Measurements from ENCODE around the gene NCAPH2. TPM values are rescaled to one million over a fixed set of nuclear protein-coding genes. Genes with fewer than 3 reads are reported as not detected.

NCAPH2 gene
- total and polyA plus RNA-seq, 2 of the 13 experiments (the other 11 are each of a cell fraction or from before 2014, with no cell fraction given) = 28.1 to 64.4 TPM

- peak; percentile 60 for TF ChIP-seq ASH2L (IDR thresholded peaks at IDR 0.05; ENCODE audit: insufficient read length, low read depth, low read length)
- TF ChIP-seq BORCS8-MEF2B (CRISPR knock-in tag; IDR thresholded peaks at IDR 0.05) = no peak; the same call in 1 of the 2 replicates
- TF ChIP-seq RELA (CRISPR knock-in tag; IDR thresholded peaks at IDR 0.05) = no peak
- TF ChIP-seq ZNF550 (CRISPR knock-in tag; IDR thresholded peaks at IDR 0.05; ENCODE audit: borderline replicate concordance) = no peak
- TF ChIP-seq ZNF354B (CRISPR knock-in tag; IDR thresholded peaks at IDR 0.05) = no peak
- no peak for TF ChIP-seq CBFB (CRISPR knock-in tag; IDR thresholded peaks at IDR 0.05)
These were observed 1.2 kb upstream of the NCAPH2 start (continued) for GRCh38 chr22:50506611-50507420.

- BruUV-seq (replicated peaks) = no TSS peak
- ChIA-PET CTCF (ENCODE audit: low intra/inter-chr PET ratio, low total read pairs) (no interaction called here), POLR2A (interaction anchor here (0.7 to 3.9 kb wide), 23 partner anchors 9 to 540 kb away, joined by 3 to 97 read pairs (median 4); partner anchors contain the start of genes ADM2, CHKB, HDAC10 and KLHDC7B)
- in situ Hi-C loops (cut with HindIII; ENCODE audit: extremely low pct_ligation_motif_present, low pct_unique_long_range_greater_than_20kb) = no loop called here
- no peaks in the 10 kb centered on the region for H4K20me1 ChIP-seq (ENCODE audit: insufficient read depth, low read length)
- DNase-seq (ENCODE audit: low spot score) (peak; percentile 56), ATAC-seq (peak; percentile 84), FAIRE-seq (no peak)
- peak within 1 kb of the TSS; percentile 87 for H3K27ac ChIP-seq (ENCODE audit: extremely low read length, insufficient read depth, low read length)
- WGBS (ENCODE audit: low lambda C conversion rate) = 8% methylated on average over 10 of the region's 62 CpGs
- peaks cover 2 to 12% of the 10 kb centered on the region in 2 experiments; a peak in 1 of 5 replicates for H3K36me3 ChIP-seq (replicated peaks in 1 of 2; ENCODE audit: control insufficient read depth in 1 of 2, insufficient read depth in 2 of 2, low read length in 2 of 2)
- peak within 1 kb of the TSS; percentile 90 to 99 (median 93) for H3K4me3 ChIP-seq (replicated peaks in 1 of 3; ENCODE audit: insufficient read depth in 1 of 3, low read depth in 2 of 3, low read length in 3 of 3)
- H3K27me3 ChIP-seq (ENCODE audit: control insufficient read depth in 1 of 2, insufficient read depth in 2 of 2, low read length in 2 of 2) = no peaks in the 10 kb centered on the region; a peak in 1 of 5 replicates
- peaks cover 19% of the 10 kb centered on the region for H3K4me1 ChIP-seq (ENCODE audit: insufficient read depth, low read length)
- no peak within 1 kb of the TSS for H2AFZ ChIP-seq (ENCODE audit: low read length)
- no peaks in the 10 kb centered on the region for H3K9me3 ChIP-seq (ENCODE audit: low read length)
- H3K4me2 ChIP-seq (ENCODE audit: low read depth, low read length) = peak within 1 kb of the TSS; percentile 92
- H3K9ac ChIP-seq (ENCODE audit: insufficient read depth, low read depth, low read length) = peak within 1 kb of the TSS; percentile 90
- intact Hi-C loops (cut with micrococcal nuclease; ENCODE audit: unreplicated experiment) = no loop called here
- H3K79me2 ChIP-seq (ENCODE audit: insufficient read depth, low read length) = peaks cover 37% of the 10 kb centered on the region
- TF ChIP-seq ZNF451 (CRISPR knock-in tag; IDR thresholded peaks at IDR 0.05) (0 out of 2 replicates have a peak, but pooled peaks have one; percentile 39), ZNF792 (CRISPR knock-in tag; IDR thresholded peaks at IDR 0.05) (0 out of 2 replicates have a peak, but pooled peaks have one; percentile 41), HNF1B (CRISPR knock-in tag; IDR thresholded peaks at IDR 0.05) (no peak), E2F1 (CRISPR knock-in tag; IDR thresholded peaks at IDR 0.05) (0 out of 2 replicates have a peak, but pooled peaks have one; percentile 34), SSRP1 (CRISPR knock-in tag; IDR thresholded peaks at IDR 0.05) (no peak), ZBTB37 (CRISPR knock-in tag; IDR thresholded peaks at IDR 0.05) (no peak), ARNT2 (CRISPR knock-in tag; IDR thresholded peaks at IDR 0.05; ENCODE audit: low read depth) (peak; percentile 52; the same call in 1 of the 2 replicates), HNRNPLL (IDR thresholded peaks at IDR 0.05; ENCODE audit: low read depth, low read length, poor library complexity, severe bottlenecking) (peak; percentile 45), PAX8 (CRISPR knock-in tag; IDR thresholded peaks at IDR 0.05; ENCODE audit: borderline replicate concordance) (0 out of 2 replicates have a peak, but pooled peaks have one; percentile 57), ATF7 (IDR thresholded peaks at IDR 0.05) (no peak), ATF7 (CRISPR knock-in tag; IDR thresholded peaks at IDR 0.05) (0 out of 2 replicates have a peak, but pooled peaks have one; percentile 51), SRSF4 (IDR thresholded peaks at IDR 0.05; ENCODE audit: low read depth, low read length, poor library complexity, severe bottlenecking) (no peak)
These were observed 518 bp upstream of the NCAPH2 start, which contains the start of gene LMF2 for GRCh38 chr22:50507421-50507990. Gene LMF2, minus strand, starts transcription at chr22:50507702. Its CDS starts 27 bp downstream, at chr22:50507675.

Data from HepG2 (cell line).